Measurements from ENCODE around the gene TTC19.

DNA sequence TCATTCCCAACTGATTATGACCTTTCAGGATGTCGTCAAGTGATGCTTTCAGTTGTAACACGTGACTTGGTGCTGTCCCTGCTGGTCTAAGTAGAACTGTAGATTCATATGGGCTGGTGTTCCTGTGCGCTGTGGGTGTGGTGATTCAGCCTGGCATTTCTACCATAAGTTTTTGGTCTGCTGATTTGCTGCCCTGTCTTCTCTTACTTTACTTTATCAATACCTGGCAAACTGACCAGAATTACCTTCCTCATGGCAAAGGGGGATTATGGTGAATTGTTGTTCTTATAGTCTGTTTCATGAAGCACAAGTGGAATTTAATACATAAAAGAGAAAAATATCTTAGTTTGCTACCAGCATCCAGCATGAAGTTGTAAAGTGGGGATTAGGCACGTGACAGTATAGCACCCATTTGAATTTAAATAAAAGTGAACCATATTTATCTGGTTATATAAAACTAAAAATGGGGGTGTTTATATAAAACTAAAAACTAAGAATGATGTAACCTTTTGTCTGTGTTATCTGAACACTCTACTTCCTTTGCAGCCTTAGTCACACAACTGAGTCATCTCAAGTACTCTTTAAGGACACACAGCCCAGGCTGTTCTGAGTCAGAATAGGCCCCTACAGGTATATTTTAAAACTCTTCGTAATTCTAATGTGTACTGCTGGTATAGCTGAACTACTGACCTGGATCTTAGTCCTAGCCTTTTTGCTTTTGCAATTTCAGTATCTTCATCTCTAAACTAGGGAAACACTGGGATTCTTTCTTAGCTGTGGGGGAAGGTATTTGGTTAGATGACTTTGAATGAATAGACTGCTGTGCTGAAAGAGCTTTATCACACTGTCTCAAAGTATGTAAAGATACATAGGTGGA lies 28.3 kb downstream of the TTC19 start:
- no peak for TF ChIP-seq CTCF (conservative IDR thresholded peaks at IDR 0.05)
- TF ChIP-seq EZH2 (IDR thresholded peaks at IDR 0.05; ENCODE audit: low read depth), result no peak
